Thoracic aorta endothelial cell (primary cell): ENCODE results near the gene CCND3. TPM values are rescaled to one million over a fixed set of nuclear protein-coding genes. Genes with fewer than 3 reads are reported as not detected.

Experiments
- small RNA-seq: library from RNA; depleted of rRNA; stranded (forward); fragments of <200 nt; gene quantifications from one replicate; pipeline ENCODE3, GENCODE V24; 2012
- total RNA-seq: library from RNA; depleted of rRNA; stranded (reverse); fragments of >200 nt; gene quantifications from 2 replicates; pipeline ENCODE4 v1.2.3, GENCODE V29; 2012

The CCND3 gene
- total RNA-seq = 43.1 and 51.2 TPM in 2 replicates

GRCh38 chr6:41941280-41942066, at the start of gene CCND3:
Gene CCND3, minus strand, starts transcription at chr6:41941808. Its CDS starts 159 bp downstream, at chr6:41941649.

GRCh38 chr6:41920921-41921711, 20.5 kb downstream of the CCND3 start, which contains the start of the genes BYSL and MED20:
Gene BYSL, plus strand, starts transcription at chr6:41921499. Its CDS starts 64 bp downstream, at chr6:41921563.
Gene MED20, minus strand, starts transcription at chr6:41921139. Its CDS starts 121 bp downstream, at chr6:41921018.

GRCh38 chr6:41895300-41896233, 46.0 kb downstream of the CCND3 start, which contains the start of gene USP49:
Gene USP49, minus strand, starts transcription at chr6:41895375. Its CDS starts 88,392 bp downstream, at chr6:41806983.

Small RNAs within 50 kb of the gene (small RNA-seq; reads per million reads assigned to genes)
- gene RF00019 = not detected

Other genes starting within 250 kb of the CCND3 start
- 1.7 and 2.9 TPM in 2 replicates for gene TFEB, start 206.2 kb downstream of the CCND3 start, total RNA-seq
- not detected in 2 replicates for gene PGC, start 194.4 kb downstream of the CCND3 start, total RNA-seq
- gene FRS3, start 161.9 kb downstream of the CCND3 start, total RNA-seq = 0.80 and 1.7 TPM in 2 replicates
- gene PRICKLE4, start 161.0 kb downstream of the CCND3 start, total RNA-seq = 2.7 and 3.3 TPM in 2 replicates
- gene TOMM6, start 154.1 kb downstream of the CCND3 start, total RNA-seq = 172 and 198 TPM in 2 replicates
- gene USP49, start 46.4 kb downstream of the CCND3 start, total RNA-seq = 2.9 and 3.6 TPM in 2 replicates
- 39.8 and 40.3 TPM in 2 replicates for gene MED20, start 20.7 kb downstream of the CCND3 start, total RNA-seq
- 27.7 and 28.9 TPM in 2 replicates for gene BYSL, start 20.3 kb downstream of the CCND3 start, total RNA-seq
- 19.5 and 25.3 TPM in 2 replicates for gene TAF8, start 108.7 kb upstream of the CCND3 start, total RNA-seq
- gene C6orf132, start 200.8 kb upstream of the CCND3 start, total RNA-seq = not detected in 2 replicates
- not detected in 2 replicates for gene GUCA1A, start 231.6 kb upstream of the CCND3 start, total RNA-seq